Sigmoid colon (tissue), 7 donors: Measurements from ENCODE around the gene MIAT. TPM values are rescaled to one million over a fixed set of nuclear protein-coding genes. Genes with fewer than 3 reads are reported as not detected.

ENCODE experiments used
- DNase-seq: peaks from one replicate; pipeline ENCODE4 v3.0.0-alpha.2; 2019
- H3K27ac ChIP-seq, 4 donors: fragments of 200-600 bp; sonication (generic); one replicate each; pipeline ENCODE4 v1.5.1; 2016 to 2019; ENCODE audit warnings: mild to moderate bottlenecking in 1 of 4
- H3K27me3 ChIP-seq, 3 donors: fragments of 200-600 bp; sonication (generic); one replicate each; pipeline ENCODE4 v1.5.1; 2019; ENCODE audit warnings: mild to moderate bottlenecking in 1 of 3
- H3K36me3 ChIP-seq, 4 donors: fragments of 200-600 bp; sonication (generic); one replicate each; pipeline ENCODE4 v1.5.1; 2016 to 2019
- H3K4me1 ChIP-seq, 4 donors: fragments of 200-600 bp; sonication (generic); one replicate each; pipeline ENCODE4 v1.5.1; 2017 to 2019
- H3K4me3 ChIP-seq, 4 donors: fragments of 200-600 bp; sonication (generic); one replicate each; pipeline ENCODE4 v1.5.1; 2017 to 2019; ENCODE audit warnings: mild to moderate bottlenecking in 2 of 4, moderate library complexity in 1 of 4
- H3K9me3 ChIP-seq, 4 donors: fragments of 200-600 bp in 3 of 4; sonication (generic) in 3 of 4; one replicate each; pipeline versions ENCODE4 v1.5.1 to v1.6.1; 2013 to 2019
- CTCF ChIP-seq, 4 experiments: fragments of 450-650 bp in 3 of 4; fragments of 200-600 bp in 1 of 4; IDR thresholded peaks; one replicate each; pipeline ENCODE4 v1.5.1; 2016 to 2019; ENCODE audit warnings: antibody characterized with exemption in 4 of 4, mild to moderate bottlenecking in 3 of 4, moderate library complexity in 2 of 4
- EP300 ChIP-seq, 4 donors: sonication (generic); formaldehyde crosslinking; IDR thresholded peaks; one replicate each; pipeline ENCODE4 v1.6.1; 2017; ENCODE audit warnings: antibody characterized with exemption in 4 of 4
- POLR2A ChIP-seq, 2 donors: fragments of 450-650 bp; IDR thresholded peaks; one replicate each; pipeline ENCODE4 v1.6.1; 2016; ENCODE audit warnings: antibody characterized with exemption in 2 of 2, mild to moderate bottlenecking in 2 of 2, moderate library complexity in 2 of 2
- POLR2AphosphoS5 ChIP-seq, 4 donors: sonication (generic); formaldehyde crosslinking; IDR thresholded peaks; one replicate each; pipeline ENCODE4 v1.6.1; 2017; ENCODE audit warnings: antibody characterized with exemption in 4 of 4
- WGBS, 2 donors: extraction: QIAGEN DNeasy Blood & Tissue Kit; methylation state at CpG; one replicate each; pipeline ENCODE4 v1.1.7; 2013; 5-methylcytosine and 5-hydroxymethylcytosine counted together
- intact Hi-C: fragments of 100-400 bp; cut with DNase I; formaldehyde crosslinking; loops from one replicate; pipeline ENCODE4 v1.15.1; 2023
- polyA plus RNA-seq, 3 donors: library from polyadenylated mRNA; stranded (reverse); fragments of 200-250 nt; gene quantifications; one replicate each; pipeline ENCODE4 v1.2.3, GENCODE V29; 2013
- total RNA-seq, 4 donors: library from RNA; depleted of rRNA; stranded (reverse); fragments of >200 nt; gene quantifications; one replicate each; pipeline ENCODE4 v1.1.0, GENCODE V29; 2016
- donor health status: healthy with polysubstance abuse.
- donor health status: Bipolar disorder and iron deficiency.
- donor health status: healthy.

Gene MIAT
- total and polyA plus RNA-seq, 7 donors, result under 0.01 to 3.4 (median 1.3) TPM; not detected in 1

DNA sequence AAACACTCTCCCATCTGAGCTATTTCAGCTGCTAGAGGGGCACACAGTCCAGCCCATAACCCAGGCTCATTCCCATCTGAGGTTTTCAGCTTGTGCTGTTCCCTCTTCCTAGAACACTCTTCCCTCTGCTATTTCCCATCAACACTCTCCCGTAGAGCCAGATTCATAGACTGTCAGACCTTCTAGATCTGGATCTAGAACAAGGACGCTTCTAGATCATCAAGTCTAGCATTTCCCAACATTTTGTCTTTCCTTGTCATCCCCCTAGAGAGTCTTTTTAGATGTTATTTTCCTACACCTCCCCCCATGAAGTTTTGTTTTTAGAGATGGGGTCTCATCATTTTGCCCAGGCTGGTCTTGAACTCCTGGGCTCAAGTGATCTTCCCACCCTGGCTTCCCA lies 22.3 kb upstream of the MIAT start:
- Histone ChIP-seq H3K4me1 (no peaks in the 10 kb centered on the region), H3K27me3 (peaks cover 0 to 14% (median 2%) of the 10 kb centered on the region in 3 donors), H3K36me3 (no peaks in the 10 kb centered on the region), H3K4me3 (no peak overlapping the region), H3K9me3 (no peaks in the 10 kb centered on the region), H3K27ac (no peak overlapping the region)
- intact Hi-C loops, result no loop called here
- 89 to 93% methylated on average over 2 of the region's 2 CpGs for WGBS, 2 donors
- no peak for DNase-seq
- TF ChIP-seq POLR2AphosphoS5 (IDR thresholded peaks at IDR 0.05), result no peak
- TF ChIP-seq CTCF (IDR thresholded peaks at IDR 0.05), result no peak
- TF ChIP-seq POLR2A (IDR thresholded peaks at IDR 0.05), result no peak
- no peak for TF ChIP-seq EP300 (IDR thresholded peaks at IDR 0.05)

DNA sequence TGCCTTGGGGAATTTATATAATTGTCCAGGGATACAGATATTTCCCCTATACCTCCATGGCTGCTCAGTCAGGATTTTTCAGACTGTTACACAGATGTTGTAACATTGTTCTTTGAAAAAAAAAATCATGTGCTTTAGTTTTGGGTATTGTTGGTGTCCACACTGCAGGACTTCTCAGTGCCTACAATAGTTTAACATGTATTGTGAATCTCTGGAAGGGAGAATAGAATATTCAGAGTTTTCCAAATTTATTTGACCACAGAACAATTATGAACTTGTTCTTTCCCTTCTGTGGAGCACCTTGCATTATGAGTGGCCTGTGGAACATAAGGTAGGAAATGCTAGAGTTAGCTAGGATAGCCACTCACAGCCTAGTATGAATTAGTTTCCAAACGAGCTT lies 21.1 kb upstream of the MIAT start:
- H3K27ac ChIP-seq, result no peak overlapping the region
- 35 to 69% methylated on average over 1 of the region's 1 CpG for WGBS, 2 donors
- intact Hi-C loops, result no loop called here
- no peaks in the 10 kb centered on the region for H3K9me3 ChIP-seq
- no peak overlapping the region for H3K4me3 ChIP-seq
- no peaks in the 10 kb centered on the region for H3K36me3 ChIP-seq
- H3K27me3 ChIP-seq, result peaks cover 0 to 24% (median 8%) of the 10 kb centered on the region in 3 donors
- TF ChIP-seq EP300 (IDR thresholded peaks at IDR 0.05) (no peak), CTCF (IDR thresholded peaks at IDR 0.05) (no peak), POLR2AphosphoS5 (IDR thresholded peaks at IDR 0.05) (no peak), POLR2A (IDR thresholded peaks at IDR 0.05) (no peak)
- DNase-seq, result no peak
- no peaks in the 10 kb centered on the region for H3K4me1 ChIP-seq

- no peak overlapping the region for H3K27ac ChIP-seq
- WGBS, 2 donors, result 36 to 62% methylated on average over 8 of the region's 8 CpGs
- no peak for TF ChIP-seq POLR2A (IDR thresholded peaks at IDR 0.05)
- no peak for TF ChIP-seq EP300 (IDR thresholded peaks at IDR 0.05)
- no peak for TF ChIP-seq CTCF (IDR thresholded peaks at IDR 0.05)
- TF ChIP-seq POLR2AphosphoS5 (IDR thresholded peaks at IDR 0.05), result no peak
- intact Hi-C loops, result no loop called here
- DNase-seq, result no peak
- H3K4me3 ChIP-seq, result no peak overlapping the region
- peaks cover 0 to 8% (median 2%) of the 10 kb centered on the region in 4 donors for H3K4me1 ChIP-seq
- peaks cover 0 to 58% (median 18%) of the 10 kb centered on the region in 3 donors for H3K27me3 ChIP-seq
- H3K36me3 ChIP-seq, result no peaks in the 10 kb centered on the region
- H3K9me3 ChIP-seq, result no peaks in the 10 kb centered on the region
Observed at GRCh38 chr22:26642465-26643417, 14.6 kb upstream of the MIAT start.

- Histone ChIP-seq H3K27me3 (peaks cover 0 to 65% (median 18%) of the 10 kb centered on the region in 3 donors), H3K36me3 (no peaks in the 10 kb centered on the region), H3K27ac (no peak overlapping the region), H3K4me3 (no peak overlapping the region), H3K9me3 (no peaks in the 10 kb centered on the region), H3K4me1 (peaks cover 0 to 8% (median 2%) of the 10 kb centered on the region in 4 donors)
- TF ChIP-seq EP300 (IDR thresholded peaks at IDR 0.05), result no peak
- TF ChIP-seq CTCF (IDR thresholded peaks at IDR 0.05), result no peak
- no peak for TF ChIP-seq POLR2AphosphoS5 (IDR thresholded peaks at IDR 0.05)
- TF ChIP-seq POLR2A (IDR thresholded peaks at IDR 0.05), result no peak
- intact Hi-C loops, result no loop called here
- WGBS, 2 donors, result 89 to 91% methylated on average over 15 of the region's 15 CpGs
- DNase-seq, result no peak
Observed at GRCh38 chr22:26643418-26644100, 13.8 kb upstream of the MIAT start.
